ENCODE data around the gene SLC39A11.

DNA sequence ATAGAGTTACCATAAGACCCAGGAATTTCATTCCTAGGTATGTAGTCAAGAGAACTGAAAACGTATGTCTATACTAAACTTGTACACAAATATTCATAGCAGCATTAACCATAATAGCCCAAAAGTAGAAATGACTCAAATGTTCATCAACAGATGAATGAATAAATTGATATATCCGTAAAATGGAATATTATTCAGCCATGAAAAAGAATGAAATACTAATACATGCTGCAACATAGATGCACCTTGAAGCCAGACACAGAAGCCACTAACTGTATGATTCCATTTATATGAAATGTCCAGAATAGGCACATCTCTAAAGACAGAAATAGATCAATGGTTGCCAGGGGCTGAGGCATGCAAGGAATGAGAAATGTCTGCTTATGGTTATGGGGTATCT is 484.1 kb downstream of the SLC39A11 start:
- TF ChIP-seq, protein P1, sequence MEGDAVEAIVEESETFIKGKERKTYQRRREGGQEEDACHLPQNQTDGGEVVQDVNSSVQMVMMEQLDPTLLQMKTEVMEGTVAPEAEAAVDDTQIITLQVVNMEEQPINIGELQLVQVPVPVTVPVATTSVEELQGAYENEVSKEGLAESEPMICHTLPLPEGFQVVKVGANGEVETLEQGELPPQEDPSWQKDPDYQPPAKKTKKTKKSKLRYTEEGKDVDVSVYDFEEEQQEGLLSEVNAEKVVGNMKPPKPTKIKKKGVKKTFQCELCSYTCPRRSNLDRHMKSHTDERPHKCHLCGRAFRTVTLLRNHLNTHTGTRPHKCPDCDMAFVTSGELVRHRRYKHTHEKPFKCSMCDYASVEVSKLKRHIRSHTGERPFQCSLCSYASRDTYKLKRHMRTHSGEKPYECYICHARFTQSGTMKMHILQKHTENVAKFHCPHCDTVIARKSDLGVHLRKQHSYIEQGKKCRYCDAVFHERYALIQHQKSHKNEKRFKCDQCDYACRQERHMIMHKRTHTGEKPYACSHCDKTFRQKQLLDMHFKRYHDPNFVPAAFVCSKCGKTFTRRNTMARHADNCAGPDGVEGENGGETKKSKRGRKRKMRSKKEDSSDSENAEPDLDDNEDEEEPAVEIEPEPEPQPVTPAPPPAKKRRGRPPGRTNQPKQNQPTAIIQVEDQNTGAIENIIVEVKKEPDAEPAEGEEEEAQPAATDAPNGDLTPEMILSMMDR (IDR thresholded peaks at IDR 0.05) = no peak
- TF ChIP-seq, protein P2, sequence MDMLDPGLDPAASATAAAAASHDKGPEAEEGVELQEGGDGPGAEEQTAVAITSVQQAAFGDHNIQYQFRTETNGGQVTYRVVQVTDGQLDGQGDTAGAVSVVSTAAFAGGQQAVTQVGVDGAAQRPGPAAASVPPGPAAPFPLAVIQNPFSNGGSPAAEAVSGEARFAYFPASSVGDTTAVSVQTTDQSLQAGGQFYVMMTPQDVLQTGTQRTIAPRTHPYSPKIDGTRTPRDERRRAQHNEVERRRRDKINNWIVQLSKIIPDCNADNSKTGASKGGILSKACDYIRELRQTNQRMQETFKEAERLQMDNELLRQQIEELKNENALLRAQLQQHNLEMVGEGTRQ (IDR thresholded peaks at IDR 0.05; ENCODE audit: borderline replicate concordance, low read depth, low read length) = no peak
- TF ChIP-seq FOXM1 (IDR thresholded peaks at IDR 0.05; ENCODE audit: low read depth) = no peak
- no peak for TF ChIP-seq EP300 (IDR thresholded peaks at IDR 0.05; ENCODE audit: borderline replicate concordance in 1 of 2, low read depth in 1 of 2, low read length in 1 of 2)
- TF ChIP-seq CHD2 (IDR thresholded peaks at IDR 0.05; ENCODE audit: low read length, partially characterized antibody) = no peak
- no peak for TF ChIP-seq YY1 (IDR thresholded peaks at IDR 0.05; ENCODE audit: low read depth)
- no peak for TF ChIP-seq GABPA (IDR thresholded peaks at IDR 0.05; ENCODE audit: low read depth)
- TF ChIP-seq PBX3 (IDR thresholded peaks at IDR 0.05) = no peak
- TF ChIP-seq POLR2AphosphoS5 (IDR thresholded peaks at IDR 0.05; ENCODE audit: low read depth, low read length) = no peak
- no peak for TF ChIP-seq FOSL2 (IDR thresholded peaks at IDR 0.05; ENCODE audit: borderline replicate concordance, low read depth)
- TF ChIP-seq NFIC (IDR thresholded peaks at IDR 0.05; ENCODE audit: borderline replicate concordance) = no peak
